ENCODE data around the gene SEPTIN5.

SEPTIN5 gene

DNA sequence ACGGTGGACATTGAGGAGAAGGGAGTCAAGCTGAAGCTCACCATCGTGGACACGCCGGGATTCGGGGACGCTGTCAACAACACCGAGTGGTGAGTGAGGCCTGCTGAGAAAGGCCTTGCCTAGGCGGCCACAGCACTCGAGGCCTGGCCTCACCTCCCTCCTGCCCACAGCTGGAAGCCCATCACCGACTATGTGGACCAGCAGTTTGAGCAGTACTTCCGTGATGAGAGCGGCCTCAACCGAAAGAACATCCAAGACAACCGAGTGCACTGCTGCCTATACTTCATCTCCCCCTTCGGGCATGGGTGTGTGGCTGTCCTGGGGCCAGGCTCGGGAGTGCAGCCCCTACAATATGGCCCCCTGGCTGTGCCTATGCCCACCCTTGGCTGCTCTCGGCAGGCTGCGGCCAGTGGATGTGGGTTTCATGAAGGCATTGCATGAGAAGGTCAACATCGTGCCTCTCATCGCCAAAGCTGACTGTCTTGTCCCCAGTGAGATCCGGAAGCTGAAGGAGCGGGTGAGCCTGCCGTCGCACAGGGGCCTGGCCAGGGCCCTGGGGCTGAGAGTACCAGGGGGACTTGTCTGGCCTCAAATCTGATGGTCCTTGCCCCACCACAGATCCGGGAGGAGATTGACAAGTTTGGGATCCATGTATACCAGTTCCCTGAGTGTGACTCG lies 6.0 kb downstream of the SEPTIN5 start:
- Histone ChIP-seq H2AFZ (ENCODE audit: insufficient read depth, low read length, poor library complexity) (no peak overlapping the region), H3K4me2 (ENCODE audit: low read length) (no peak overlapping the region), H3K79me2 (ENCODE audit: control insufficient read depth, insufficient read depth, low read length, poor library complexity) (no peaks in the 10 kb centered on the region), H4K8ac (ENCODE audit: low read depth, low read length) (no peak overlapping the region), H3K4ac (ENCODE audit: low read depth, low read length) (no peak overlapping the region), H3K4me1 (ENCODE audit: control insufficient read depth in 1 of 2, insufficient read depth in 2 of 2, low read length in 2 of 2) (peaks cover 20 to 22% of the 10 kb centered on the region in 2 experiments), H3K27ac (ENCODE audit: low read depth, low read length) (no peak overlapping the region), H3K27me3 (ENCODE audit: insufficient read depth, low read length) (peaks cover 80% of the 10 kb centered on the region), H3K36me3 (ENCODE audit: control insufficient read depth in 1 of 2, insufficient read depth in 2 of 2, low read length in 2 of 2) (no peaks in the 10 kb centered on the region), H3K4me3 (ENCODE audit: low read depth, low read length) (no peak overlapping the region), H3K79me1 (ENCODE audit: low read length) (no peaks in the 10 kb centered on the region), H2BK120ac (ENCODE audit: insufficient read depth, low read length, poor library complexity) (no peak overlapping the region), H2BK12ac (ENCODE audit: low read length) (no peak overlapping the region), H2BK5ac (ENCODE audit: low read depth, low read length, poor library complexity) (no peak overlapping the region), H3K9ac (ENCODE audit: low read length) (no peak overlapping the region), H4K91ac (ENCODE audit: low read depth, low read length) (no peak overlapping the region), H3K14ac (ENCODE audit: low read length) (no peak overlapping the region), H3K18ac (ENCODE audit: low read length) (no peak overlapping the region), H3K23ac (ENCODE audit: low read length) (no peak overlapping the region), H2AK5ac (ENCODE audit: low read length) (no peak overlapping the region), H3K9me3 (ENCODE audit: insufficient read depth, low read depth, low read length) (peaks cover 35% of the 10 kb centered on the region), H4K12ac (ENCODE audit: low read depth, low read length) (no peak overlapping the region)
- WGBS (ENCODE audit: extremely low coverage, insufficient coverage, insufficient read length), result no CpG with 5 or more reads among the region's 26 CpGs
- no peak for DNase-seq

DNA sequence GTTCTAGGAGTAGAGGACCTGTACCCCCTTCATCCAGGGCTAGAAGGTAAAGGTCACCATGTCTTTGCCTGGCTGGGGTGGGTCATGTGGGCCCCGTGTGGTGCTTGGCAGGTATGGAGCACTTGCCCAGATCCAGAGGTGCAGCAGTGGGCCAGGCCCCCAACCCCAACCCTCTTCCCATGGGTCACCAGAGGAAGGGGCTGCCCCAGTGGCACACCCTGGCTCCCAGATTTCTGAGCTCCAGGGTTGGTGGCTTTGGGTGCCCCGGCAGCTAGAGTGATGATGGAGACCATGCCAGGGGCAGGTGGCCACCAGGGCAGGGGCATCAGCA lies 6.7 kb downstream of the SEPTIN5 start:
- no peak overlapping the region for H3K4me3 ChIP-seq (ENCODE audit: low read depth, low read length)
- WGBS (ENCODE audit: extremely low coverage, insufficient coverage, insufficient read length), result no CpG with 5 or more reads among the region's 2 CpGs
- no peak overlapping the region for H2BK5ac ChIP-seq (ENCODE audit: low read depth, low read length, poor library complexity)
- H3K9me3 ChIP-seq (ENCODE audit: insufficient read depth, low read depth, low read length), result peaks cover 40% of the 10 kb centered on the region
- no peak overlapping the region for H2AK5ac ChIP-seq (ENCODE audit: low read length)
- no peak overlapping the region for H4K8ac ChIP-seq (ENCODE audit: low read depth, low read length)
- no peak overlapping the region for H3K27ac ChIP-seq (ENCODE audit: low read depth, low read length)
- H2BK120ac ChIP-seq (ENCODE audit: insufficient read depth, low read length, poor library complexity), result no peak overlapping the region
- no peak overlapping the region for H3K18ac ChIP-seq (ENCODE audit: low read length)
- H3K79me2 ChIP-seq (ENCODE audit: control insufficient read depth, insufficient read depth, low read length, poor library complexity), result no peaks in the 10 kb centered on the region
- no peak overlapping the region for H4K91ac ChIP-seq (ENCODE audit: low read depth, low read length)
- no peak overlapping the region for H3K9ac ChIP-seq (ENCODE audit: low read length)
- no peak overlapping the region for H3K4ac ChIP-seq (ENCODE audit: low read depth, low read length)
- peaks cover 20 to 22% of the 10 kb centered on the region in 2 experiments for H3K4me1 ChIP-seq (ENCODE audit: control insufficient read depth in 1 of 2, insufficient read depth in 2 of 2, low read length in 2 of 2)
- no peak overlapping the region for H2BK12ac ChIP-seq (ENCODE audit: low read length)
- peaks cover 78% of the 10 kb centered on the region for H3K27me3 ChIP-seq (ENCODE audit: insufficient read depth, low read length)
- no peak overlapping the region for H3K23ac ChIP-seq (ENCODE audit: low read length)
- H3K79me1 ChIP-seq (ENCODE audit: low read length), result no peaks in the 10 kb centered on the region
- H3K4me2 ChIP-seq (ENCODE audit: low read length), result no peak overlapping the region
- DNase-seq, result no peak
- H3K14ac ChIP-seq (ENCODE audit: low read length), result no peak overlapping the region
- no peak overlapping the region for H4K12ac ChIP-seq (ENCODE audit: low read depth, low read length)
- no peak overlapping the region for H2AFZ ChIP-seq (ENCODE audit: insufficient read depth, low read length, poor library complexity)
- no peaks in the 10 kb centered on the region for H3K36me3 ChIP-seq (ENCODE audit: control insufficient read depth in 1 of 2, insufficient read depth in 2 of 2, low read length in 2 of 2)

DNA sequence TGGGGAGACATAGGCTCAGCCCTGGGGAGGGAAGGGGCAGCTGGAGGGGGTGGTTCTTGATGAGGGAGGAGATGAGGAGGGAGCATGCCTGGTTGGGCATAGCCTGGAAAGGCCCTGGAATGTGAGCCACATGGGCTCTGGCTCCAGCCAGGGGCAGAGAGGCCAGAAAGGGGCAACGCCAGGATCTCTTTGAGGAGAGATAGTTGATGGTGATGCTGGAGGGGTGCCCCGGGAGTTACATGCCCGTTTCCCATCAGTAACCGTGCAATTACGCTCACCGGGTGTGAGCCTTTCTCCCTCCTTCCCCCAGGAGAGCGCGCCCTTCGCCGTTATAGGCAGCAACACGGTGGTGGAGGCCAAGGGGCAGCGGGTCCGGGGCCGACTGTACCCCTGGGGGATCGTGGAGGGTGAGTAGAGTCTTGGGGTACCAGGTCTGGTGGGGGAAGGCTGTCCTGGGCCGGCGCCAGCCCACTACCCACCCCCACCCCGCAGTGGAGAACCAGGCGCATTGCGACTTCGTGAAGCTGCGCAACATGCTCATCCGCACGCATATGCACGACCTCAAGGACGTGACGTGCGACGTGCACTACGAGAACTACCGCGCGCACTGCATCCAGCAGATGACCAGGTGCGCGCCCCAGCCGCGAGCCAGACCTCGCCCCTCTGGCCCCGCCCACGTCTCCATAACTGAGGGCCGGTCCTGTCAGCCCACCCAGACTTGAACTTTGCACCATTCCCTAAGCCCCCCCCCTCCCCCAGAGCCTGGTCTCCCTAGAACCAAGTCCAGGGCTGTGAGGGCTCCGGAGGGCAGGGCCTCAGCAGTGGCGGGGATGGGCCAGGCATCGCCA lies 7.3 kb downstream of the SEPTIN5 start:
- H3K14ac ChIP-seq (ENCODE audit: low read length), result no peak overlapping the region
- peaks cover 20 to 22% of the 10 kb centered on the region in 2 experiments for H3K4me1 ChIP-seq (ENCODE audit: control insufficient read depth in 1 of 2, insufficient read depth in 2 of 2, low read length in 2 of 2)
- no peak for DNase-seq
- peak overlapping the region; percentile 3 for H3K4me3 ChIP-seq (ENCODE audit: low read depth, low read length)
- H4K91ac ChIP-seq (ENCODE audit: low read depth, low read length), result no peak overlapping the region
- no peak overlapping the region for H2BK120ac ChIP-seq (ENCODE audit: insufficient read depth, low read length, poor library complexity)
- no peak overlapping the region for H3K4ac ChIP-seq (ENCODE audit: low read depth, low read length)
- no peak overlapping the region for H2AFZ ChIP-seq (ENCODE audit: insufficient read depth, low read length, poor library complexity)
- H3K27me3 ChIP-seq (ENCODE audit: insufficient read depth, low read length), result peaks cover 82% of the 10 kb centered on the region
- H4K8ac ChIP-seq (ENCODE audit: low read depth, low read length), result no peak overlapping the region
- no peak overlapping the region for H3K9ac ChIP-seq (ENCODE audit: low read length)
- H2BK5ac ChIP-seq (ENCODE audit: low read depth, low read length, poor library complexity), result no peak overlapping the region
- no peak overlapping the region for H3K18ac ChIP-seq (ENCODE audit: low read length)
- H3K23ac ChIP-seq (ENCODE audit: low read length), result no peak overlapping the region
- H3K79me2 ChIP-seq (ENCODE audit: control insufficient read depth, insufficient read depth, low read length, poor library complexity), result no peaks in the 10 kb centered on the region
- H3K79me1 ChIP-seq (ENCODE audit: low read length), result no peaks in the 10 kb centered on the region
- no peaks in the 10 kb centered on the region for H3K36me3 ChIP-seq (ENCODE audit: control insufficient read depth in 1 of 2, insufficient read depth in 2 of 2, low read length in 2 of 2)
- WGBS (ENCODE audit: extremely low coverage, insufficient coverage, insufficient read length), result no CpG with 5 or more reads among the region's 44 CpGs
- H2AK5ac ChIP-seq (ENCODE audit: low read length), result no peak overlapping the region
- no peak overlapping the region for H4K12ac ChIP-seq (ENCODE audit: low read depth, low read length)
- H3K9me3 ChIP-seq (ENCODE audit: insufficient read depth, low read depth, low read length), result peaks cover 45% of the 10 kb centered on the region
- no peak overlapping the region for H2BK12ac ChIP-seq (ENCODE audit: low read length)
- H3K27ac ChIP-seq (ENCODE audit: low read depth, low read length), result no peak overlapping the region
- H3K4me2 ChIP-seq (ENCODE audit: low read length), result no peak overlapping the region

DNA sequence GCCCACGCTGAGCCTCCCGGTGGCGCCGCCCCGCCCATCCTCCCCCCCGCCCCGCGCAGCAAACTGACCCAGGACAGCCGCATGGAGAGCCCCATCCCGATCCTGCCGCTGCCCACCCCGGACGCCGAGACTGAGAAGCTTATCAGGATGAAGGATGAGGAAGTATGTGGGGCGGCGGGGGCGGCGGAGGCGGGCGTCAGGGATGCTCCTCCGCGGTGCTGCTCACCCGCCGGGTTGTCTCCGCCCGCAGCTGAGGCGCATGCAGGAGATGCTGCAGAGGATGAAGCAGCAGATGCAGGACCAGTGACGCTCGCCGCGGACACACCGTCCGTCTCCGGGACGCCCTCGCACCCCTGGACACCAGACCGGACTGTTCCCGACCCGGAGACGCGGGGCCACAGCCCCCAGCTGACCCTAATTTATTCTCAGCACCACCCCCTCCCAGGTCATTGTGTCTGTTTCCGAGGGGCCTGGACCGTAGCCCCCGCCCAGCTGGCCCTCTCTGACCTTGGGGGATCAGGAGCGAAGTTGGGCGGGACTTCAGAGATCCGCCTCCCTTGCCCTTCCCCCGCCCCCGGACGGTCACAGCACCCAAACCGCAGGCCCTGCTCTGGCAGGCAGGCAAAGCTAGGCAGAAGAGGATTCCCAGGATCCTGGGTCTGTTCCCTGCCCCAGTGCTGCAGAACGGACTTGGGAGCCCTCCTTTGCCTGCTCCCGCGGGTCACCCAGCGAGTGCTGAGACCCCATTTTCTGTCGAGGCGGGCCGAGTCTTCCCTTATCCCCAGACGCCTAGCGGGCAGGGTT lies 8.1 kb downstream of the SEPTIN5 start:
- peaks cover 20 to 22% of the 10 kb centered on the region in 2 experiments for H3K4me1 ChIP-seq (ENCODE audit: control insufficient read depth in 1 of 2, insufficient read depth in 2 of 2, low read length in 2 of 2)
- no peak overlapping the region for H2AK5ac ChIP-seq (ENCODE audit: low read length)
- no peaks in the 10 kb centered on the region for H3K36me3 ChIP-seq (ENCODE audit: control insufficient read depth in 1 of 2, insufficient read depth in 2 of 2, low read length in 2 of 2)
- H2AFZ ChIP-seq (ENCODE audit: insufficient read depth, low read length, poor library complexity), result no peak overlapping the region
- no peak overlapping the region for H4K8ac ChIP-seq (ENCODE audit: low read depth, low read length)
- H3K27ac ChIP-seq (ENCODE audit: low read depth, low read length), result no peak overlapping the region
- DNase-seq, result peak in 1 of 2 donors; percentile 15
- no CpG with 5 or more reads among the region's 60 CpGs for WGBS (ENCODE audit: extremely low coverage, insufficient coverage, insufficient read length)
- no peak overlapping the region for H3K14ac ChIP-seq (ENCODE audit: low read length)
- H3K27me3 ChIP-seq (ENCODE audit: insufficient read depth, low read length), result peaks cover 90% of the 10 kb centered on the region
- peaks cover 53% of the 10 kb centered on the region for H3K9me3 ChIP-seq (ENCODE audit: insufficient read depth, low read depth, low read length)
- H2BK5ac ChIP-seq (ENCODE audit: low read depth, low read length, poor library complexity), result no peak overlapping the region
- no peak overlapping the region for H3K18ac ChIP-seq (ENCODE audit: low read length)
- no peak overlapping the region for H4K12ac ChIP-seq (ENCODE audit: low read depth, low read length)
- H2BK120ac ChIP-seq (ENCODE audit: insufficient read depth, low read length, poor library complexity), result no peak overlapping the region
- no peak overlapping the region for H4K91ac ChIP-seq (ENCODE audit: low read depth, low read length)
- H3K23ac ChIP-seq (ENCODE audit: low read length), result no peak overlapping the region
- no peak overlapping the region for H3K9ac ChIP-seq (ENCODE audit: low read length)
- no peaks in the 10 kb centered on the region for H3K79me1 ChIP-seq (ENCODE audit: low read length)
- H3K4me3 ChIP-seq (ENCODE audit: low read depth, low read length), result no peak overlapping the region
- H3K4me2 ChIP-seq (ENCODE audit: low read length), result no peak overlapping the region
- H2BK12ac ChIP-seq (ENCODE audit: low read length), result no peak overlapping the region
- no peak overlapping the region for H3K4ac ChIP-seq (ENCODE audit: low read depth, low read length)
- no peaks in the 10 kb centered on the region for H3K79me2 ChIP-seq (ENCODE audit: control insufficient read depth, insufficient read depth, low read length, poor library complexity)

Data from trophoblast cell (in vitro differentiated cells and primary cell).